ENCODE data around the gene SLC16A10. TPM values are rescaled to one million over a fixed set of nuclear protein-coding genes. Genes with fewer than 3 reads are reported as not detected.

The SLC16A10 gene
- total RNA-seq, 4 donors from 2014 or later: 2.5 to 9.5 (median 9.3) TPM

- TF ChIP-seq CTCF (IDR thresholded peaks at IDR 0.05) (no peak), POLR2A (IDR thresholded peaks at IDR 0.05) (no peak)
- no peaks in the 10 kb centered on the region for H3K27me3 ChIP-seq
- no peak overlapping the region for H3K27ac ChIP-seq
- no peaks in the 10 kb centered on the region for H3K4me1 ChIP-seq
- no peaks in the 10 kb centered on the region for H3K9me3 ChIP-seq
- DNase-seq: no peak
- H3K36me3 ChIP-seq: no peaks in the 10 kb centered on the region
- no peak overlapping the region for H3K4me3 ChIP-seq
Measured at GRCh38 chr6:111204305-111204704, 117.0 kb downstream of the SLC16A10 start.

- H3K27ac ChIP-seq: no peak overlapping the region
- H3K27me3 ChIP-seq: no peaks in the 10 kb centered on the region
- TF ChIP-seq POLR2A (IDR thresholded peaks at IDR 0.05) (no peak), CTCF (IDR thresholded peaks at IDR 0.05) (no peak)
- H3K4me1 ChIP-seq: no peaks in the 10 kb centered on the region
- no peak for DNase-seq
- H3K4me3 ChIP-seq: no peak overlapping the region
- H3K9me3 ChIP-seq: no peaks in the 10 kb centered on the region
- no peaks in the 10 kb centered on the region for H3K36me3 ChIP-seq
Measured at GRCh38 chr6:111204881-111205280, 117.6 kb downstream of the SLC16A10 start.

- no peak for DNase-seq
- H3K4me1 ChIP-seq: no peaks in the 10 kb centered on the region
- no peaks in the 10 kb centered on the region for H3K27me3 ChIP-seq
- TF ChIP-seq POLR2A (IDR thresholded peaks at IDR 0.05): no peak
- TF ChIP-seq CTCF (IDR thresholded peaks at IDR 0.05): no peak
- H3K9me3 ChIP-seq: no peaks in the 10 kb centered on the region
- no peaks in the 10 kb centered on the region for H3K36me3 ChIP-seq
- H3K4me3 ChIP-seq: no peak overlapping the region
- H3K27ac ChIP-seq: no peak overlapping the region
Measured at GRCh38 chr6:111205502-111205901, 118.2 kb downstream of the SLC16A10 start.

- H3K36me3 ChIP-seq: no peaks in the 10 kb centered on the region
- no peak overlapping the region for H3K27ac ChIP-seq
- no peak overlapping the region for H3K4me3 ChIP-seq
- H3K4me1 ChIP-seq: no peaks in the 10 kb centered on the region
- H3K9me3 ChIP-seq: no peaks in the 10 kb centered on the region
- H3K27me3 ChIP-seq: no peaks in the 10 kb centered on the region
- no peak for DNase-seq
- TF ChIP-seq POLR2A (IDR thresholded peaks at IDR 0.05): no peak
- TF ChIP-seq CTCF (IDR thresholded peaks at IDR 0.05): no peak
Measured at GRCh38 chr6:111207141-111207858, 120.0 kb downstream of the SLC16A10 start.

GRCh38 chr6:111208933-111209332 lies 121.6 kb downstream of the SLC16A10 start:
- no peaks in the 10 kb centered on the region for H3K36me3 ChIP-seq
- no peaks in the 10 kb centered on the region for H3K9me3 ChIP-seq
- no peak overlapping the region for H3K4me3 ChIP-seq
- no peaks in the 10 kb centered on the region for H3K4me1 ChIP-seq
- H3K27me3 ChIP-seq: no peaks in the 10 kb centered on the region
- DNase-seq: no peak
- no peak overlapping the region for H3K27ac ChIP-seq
- TF ChIP-seq POLR2A (IDR thresholded peaks at IDR 0.05) (no peak), CTCF (IDR thresholded peaks at IDR 0.05) (no peak)

Data from Peyer's patch (tissue), 4 donors.